Hematopoietic multipotent progenitor cell (in vitro differentiated cells): ENCODE results near the gene NF2. TPM values are rescaled to one million over a fixed set of nuclear protein-coding genes. Genes with fewer than 3 reads are reported as not detected.
A peak's percentile ranks its signal among the peaks of the same experiment; 100 is the strongest.

ENCODE experiments used
- DNase-seq, 3 donors: peaks; one replicate each; pipeline ENCODE4 v3.0.0-alpha.2; 2011 to 2015; ENCODE audit warnings: low read depth in 2 of 3, low spot score in 2 of 3
- total RNA-seq: library from RNA; depleted of rRNA; stranded (reverse); fragments of >200 nt; gene quantifications from one replicate; pipeline ENCODE4 v1.2.3, GENCODE V29; 2012

The NF2 gene
- total RNA-seq, 1 donor, result 26.7 TPM

GRCh38 chr22:29629903-29630516 is 26.6 kb downstream of the NF2 start:
- no peak for DNase-seq

- no peak for DNase-seq
Measured at GRCh38 chr22:29630987-29631386, 27.6 kb downstream of the NF2 start.

GRCh38 chr22:29631725-29632124 is 28.3 kb downstream of the NF2 start:
- DNase-seq, result no peak

- no peak for DNase-seq
Measured at GRCh38 chr22:29632672-29633071, 29.2 kb downstream of the NF2 start.

DNA sequence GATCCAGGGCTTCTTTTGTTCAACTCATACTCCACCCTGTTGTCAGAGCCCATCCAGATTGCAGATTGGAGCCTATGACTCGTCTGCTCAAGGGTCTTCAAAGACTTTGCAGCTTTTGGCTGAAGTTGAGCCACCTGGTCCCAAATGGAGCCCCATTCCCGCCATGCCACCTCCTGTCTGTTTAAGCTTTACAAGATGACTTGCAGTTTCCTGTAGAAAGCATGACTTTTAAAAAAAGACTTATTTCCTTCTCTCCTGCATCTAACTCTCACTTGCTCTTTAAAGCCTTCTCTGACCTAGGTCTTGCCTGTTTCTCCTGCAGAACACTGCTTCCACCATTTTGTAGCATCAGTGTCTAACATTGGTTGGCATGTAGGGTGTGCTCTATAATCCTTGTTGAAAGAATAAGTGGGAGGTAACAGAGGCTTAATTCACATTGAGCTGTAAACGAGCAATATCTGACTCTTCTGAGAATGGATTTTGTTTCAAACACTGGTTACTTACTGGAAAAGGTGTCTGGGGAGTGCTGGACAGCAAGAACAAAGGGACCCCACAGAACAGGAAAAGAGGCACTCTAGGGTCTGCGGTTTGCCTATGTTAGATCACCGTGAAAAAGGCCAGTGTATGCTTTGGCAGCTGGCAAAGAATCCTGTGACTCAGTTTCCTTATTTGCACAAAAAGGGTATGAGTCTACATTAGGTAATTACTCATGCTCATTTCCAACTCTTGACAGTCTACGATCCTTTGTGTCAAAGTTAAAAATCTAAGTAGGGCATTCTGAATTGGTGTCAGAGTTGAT is 30.3 kb downstream of the NF2 start:
- DNase-seq, result peak in 1 of 3 donors; percentile 10

DNA sequence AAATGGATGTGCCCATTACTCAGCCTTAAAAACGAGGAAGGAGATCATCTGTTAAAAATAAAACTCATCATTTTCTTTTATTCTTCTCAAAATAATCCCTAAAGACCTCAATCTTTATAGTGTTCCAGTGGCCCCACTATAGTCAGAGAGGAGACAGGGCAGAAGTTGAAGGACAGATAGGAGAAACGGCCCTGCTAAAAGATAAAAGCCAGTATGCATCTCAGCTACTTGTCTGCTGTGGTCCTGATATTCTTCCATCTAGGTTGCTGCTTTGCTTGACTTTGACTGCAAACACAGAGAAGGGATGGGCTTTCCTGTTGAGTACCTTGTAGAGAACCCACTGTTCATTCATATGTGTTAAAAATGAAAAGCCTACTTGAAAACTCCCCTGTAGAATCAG is 31.4 kb downstream of the NF2 start:
- DNase-seq, result no peak

DNA sequence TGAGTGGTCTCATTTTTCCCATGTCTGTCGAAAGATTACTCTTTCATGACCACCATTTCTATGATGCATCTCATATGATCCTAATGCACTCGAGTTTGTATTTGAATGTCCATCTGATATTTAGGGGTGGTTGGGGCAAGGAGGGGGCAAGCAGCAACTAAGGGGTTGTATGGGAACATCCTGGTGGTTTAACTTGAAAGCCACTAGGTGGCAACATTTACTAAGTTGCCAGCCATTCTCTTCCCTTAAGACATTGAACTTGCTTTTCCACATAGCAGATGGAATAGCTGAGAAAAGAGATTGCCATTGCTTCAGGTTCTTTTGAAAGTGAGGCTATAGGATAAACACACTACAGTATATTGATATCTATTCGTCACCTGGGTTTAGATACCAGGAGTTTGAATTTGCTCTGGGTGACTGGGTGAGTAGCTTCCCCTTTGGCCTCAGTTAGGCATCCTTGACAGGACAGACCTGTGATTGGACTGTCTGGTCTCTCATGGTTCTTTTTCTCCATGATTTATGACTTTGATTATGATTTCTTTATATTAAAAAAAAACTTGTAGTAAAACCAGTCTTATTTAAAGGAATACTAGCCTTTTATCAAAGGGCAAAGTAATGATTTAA is 32.4 kb downstream of the NF2 start:
- DNase-seq, result peak in 2 of 3 donors; percentile 34 to 57

DNA sequence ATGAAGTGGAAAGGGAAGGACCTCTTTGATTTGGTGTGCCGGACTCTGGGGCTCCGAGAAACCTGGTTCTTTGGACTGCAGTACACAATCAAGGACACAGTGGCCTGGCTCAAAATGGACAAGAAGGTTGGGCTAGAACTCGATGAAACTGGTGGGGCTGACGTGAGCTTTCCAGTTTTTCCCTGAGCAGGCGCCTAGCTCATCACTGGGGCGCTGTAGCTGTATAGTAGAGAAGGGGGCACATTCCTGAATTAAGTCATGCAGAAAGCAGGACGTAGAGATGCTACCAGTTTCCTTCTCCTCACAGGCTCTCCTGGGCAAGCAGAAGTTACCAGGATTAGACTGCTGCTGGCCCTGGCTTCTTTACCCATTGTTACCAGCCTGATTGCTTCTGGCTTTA is 33.3 kb downstream of the NF2 start:
- no peak for DNase-seq

- no peak for DNase-seq
Measured at GRCh38 chr22:29637181-29637580, 33.7 kb downstream of the NF2 start.

GRCh38 chr22:29638678-29639077 is 35.2 kb downstream of the NF2 start:
- DNase-seq, result no peak

- DNase-seq, result no peak
Measured at GRCh38 chr22:29639096-29639495, 35.7 kb downstream of the NF2 start.

DNA sequence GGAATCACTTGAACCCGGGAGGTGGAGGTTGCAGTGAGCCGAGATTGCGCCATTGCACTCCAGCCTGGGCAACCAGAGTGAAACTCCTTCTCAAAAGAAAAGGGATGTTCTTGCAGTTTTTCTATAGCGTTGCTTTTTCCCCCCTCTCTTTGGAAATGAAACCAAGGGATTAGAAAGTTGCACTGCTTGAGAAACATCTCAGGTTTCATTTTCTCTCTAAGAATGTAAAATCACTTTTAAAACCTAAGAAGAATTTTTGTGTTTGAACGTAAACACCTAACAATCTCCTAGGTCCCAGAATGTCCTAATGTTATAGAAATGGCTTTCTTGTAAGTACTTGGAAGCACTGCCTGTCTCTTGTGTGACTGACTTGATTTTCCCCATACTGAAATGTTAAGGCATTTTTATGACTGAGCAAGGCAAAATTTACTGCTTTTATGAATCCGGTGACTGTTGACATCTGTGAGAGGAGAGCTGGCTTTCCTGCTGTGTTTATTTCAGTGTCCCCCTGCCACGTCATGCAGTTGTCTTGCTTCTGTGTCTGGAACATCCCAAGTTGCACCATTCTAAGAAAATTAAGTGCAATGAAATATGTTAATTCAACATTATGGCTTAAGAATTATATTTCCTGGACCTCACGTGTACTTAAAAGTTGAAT is 37.7 kb downstream of the NF2 start:
- DNase-seq, result no peak

DNA sequence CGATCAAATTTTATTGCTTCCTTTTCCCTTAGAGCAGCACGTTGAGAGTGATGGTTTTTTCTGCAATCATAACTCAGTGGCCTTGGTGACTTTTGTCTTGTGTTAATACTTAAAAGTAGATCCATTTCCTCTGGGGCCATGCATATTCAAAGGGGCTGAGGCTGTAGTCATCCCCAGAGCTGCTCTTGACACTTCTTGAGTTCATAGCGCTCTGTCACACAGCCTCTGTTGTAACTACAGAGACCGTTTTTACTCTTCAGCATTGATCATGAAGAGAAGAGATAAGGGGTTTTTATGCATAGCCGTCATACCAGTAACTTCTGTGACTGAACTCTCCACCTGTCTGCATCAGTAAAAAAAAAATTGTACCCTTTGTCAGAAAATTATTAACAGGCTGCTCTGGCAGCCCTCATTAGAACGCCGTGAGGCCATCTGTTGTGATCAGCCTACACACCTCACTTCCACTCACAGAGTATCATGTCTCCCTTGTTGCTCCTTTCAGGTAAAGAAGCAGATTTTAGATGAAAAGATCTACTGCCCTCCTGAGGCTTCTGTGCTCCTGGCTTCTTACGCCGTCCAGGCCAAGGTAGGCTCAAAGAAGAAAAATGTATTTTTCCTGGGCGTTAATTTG is 38.4 kb downstream of the NF2 start:
- no peak for DNase-seq

- no peak for DNase-seq
Measured at GRCh38 chr22:29642694-29643093, 39.3 kb downstream of the NF2 start.

- no peak for DNase-seq
Measured at GRCh38 chr22:29647954-29648737, 44.7 kb downstream of the NF2 start.

GRCh38 chr22:29650370-29650769 is 46.9 kb downstream of the NF2 start:
- no peak for DNase-seq

DNA sequence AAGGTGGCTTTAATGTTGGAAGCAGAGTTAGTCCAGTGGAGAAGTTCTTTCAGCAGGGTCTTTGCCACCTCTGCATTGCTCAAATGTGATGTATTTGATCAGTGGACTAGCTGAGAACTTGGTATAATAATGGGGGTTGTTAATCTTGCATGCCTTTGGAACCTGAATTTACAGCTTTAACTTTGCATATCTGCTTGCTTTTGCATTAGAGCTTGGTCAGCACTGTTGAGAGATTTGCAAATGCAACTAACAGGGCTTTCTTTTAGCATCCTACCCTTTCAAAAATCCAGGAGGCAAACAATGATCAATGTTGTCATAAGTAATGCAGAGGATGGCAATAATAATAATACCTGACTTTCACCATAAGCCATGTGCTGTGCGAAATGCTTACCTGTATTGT is 48.2 kb downstream of the NF2 start:
- no peak for DNase-seq

DNA sequence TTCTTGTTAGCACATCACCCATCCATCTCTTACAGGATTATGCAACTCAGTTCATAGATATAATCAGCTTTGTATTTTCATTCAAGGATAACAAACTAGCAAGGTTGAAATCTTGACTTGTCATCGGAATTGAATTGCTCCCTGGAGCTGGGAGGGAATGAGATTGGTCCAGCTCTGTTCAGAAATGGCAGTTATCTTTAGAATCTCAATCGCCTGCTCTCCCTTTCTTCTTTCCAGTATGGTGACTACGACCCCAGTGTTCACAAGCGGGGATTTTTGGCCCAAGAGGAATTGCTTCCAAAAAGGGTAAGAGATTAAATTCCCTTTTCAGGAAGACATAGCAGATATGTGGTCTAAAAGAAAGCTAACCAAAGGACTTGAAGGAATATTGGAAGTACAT is 51.0 kb downstream of the NF2 start:
- DNase-seq, result no peak

DNA sequence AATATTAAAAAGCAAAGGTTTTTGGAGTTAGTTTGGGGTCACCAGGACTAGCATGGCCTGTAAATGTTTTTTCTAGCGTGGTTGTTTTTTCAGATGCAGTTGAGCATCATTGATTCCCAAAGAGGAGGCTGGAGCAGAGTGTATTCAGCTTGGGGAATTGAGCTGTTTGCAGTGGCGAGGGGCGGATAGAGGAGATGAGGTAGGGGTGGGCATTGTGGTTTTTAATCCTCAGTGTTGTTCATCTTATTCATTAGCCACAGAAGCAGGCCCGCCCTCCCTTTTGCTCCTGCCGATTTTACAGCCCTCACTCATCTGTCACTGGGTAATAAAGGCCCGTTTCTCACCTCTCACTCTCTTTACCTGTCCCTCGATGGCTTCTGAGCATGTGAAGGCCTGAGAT is 51.4 kb downstream of the NF2 start:
- DNase-seq, result no peak

DNA sequence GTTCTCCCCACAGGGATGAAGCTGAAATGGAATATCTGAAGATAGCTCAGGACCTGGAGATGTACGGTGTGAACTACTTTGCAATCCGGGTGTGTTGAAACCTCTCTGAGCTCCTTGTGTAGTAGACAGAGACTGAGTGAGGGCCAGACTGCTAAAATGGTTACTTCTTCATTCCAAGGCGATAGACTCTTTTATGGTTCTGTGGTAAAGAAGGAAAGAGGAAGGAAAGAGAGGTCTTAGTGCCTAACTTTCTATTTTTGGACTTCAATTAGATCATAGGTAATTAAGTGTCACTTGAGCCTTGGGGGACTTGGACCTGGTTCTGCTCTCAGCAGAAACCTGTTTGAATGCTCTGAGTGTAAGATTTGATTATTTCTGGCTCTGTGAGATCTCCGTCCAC is 54.7 kb downstream of the NF2 start:
- peak in 2 of 3 donors; percentile 31 to 78 for DNase-seq
